HG03521 (cell line): ENCODE data around the gene INSR.

Experiments
- ATAC-seq: cut with Tn5 transposase; IDR thresholded peaks from one replicate; pipeline ENCODE4 v1.9.1; 2021; ENCODE audit warnings: mild to moderate bottlenecking, moderate library complexity; ENCODE audit not compliant: unreplicated experiment

The INSR gene

GRCh38 chr19:7297742-7298141 is 3.5 kb upstream of the INSR start:
- ATAC-seq = no peak

GRCh38 chr19:7295912-7296536 is 1.8 kb upstream of the INSR start:
- ATAC-seq = no peak

- no peak for ATAC-seq
Measured at GRCh38 chr19:7294558-7295212, 471 bp upstream of the INSR start.

- ATAC-seq = no peak
Measured at GRCh38 chr19:7292950-7293761, 1.1 kb downstream of the INSR start.

- no peak for ATAC-seq
Measured at GRCh38 chr19:7292352-7292949, 1.8 kb downstream of the INSR start.

GRCh38 chr19:7288977-7289376 is 5.2 kb downstream of the INSR start:
- ATAC-seq = no peak

GRCh38 chr19:7288131-7288530 is 6.1 kb downstream of the INSR start:
- no peak for ATAC-seq

GRCh38 chr19:7287722-7288121 is 6.5 kb downstream of the INSR start:
- no peak for ATAC-seq

GRCh38 chr19:7280940-7281666 is 13.1 kb downstream of the INSR start:
- no peak for ATAC-seq

- no peak for ATAC-seq
Measured at GRCh38 chr19:7272856-7273578, 21.2 kb downstream of the INSR start.

GRCh38 chr19:7268705-7269098 is 25.5 kb downstream of the INSR start:
- ATAC-seq = no peak

- ATAC-seq = no peak
Measured at GRCh38 chr19:7267792-7268704, 26.2 kb downstream of the INSR start.

GRCh38 chr19:7266832-7267231 is 27.4 kb downstream of the INSR start:
- ATAC-seq = no peak

GRCh38 chr19:7265963-7266362 is 28.3 kb downstream of the INSR start:
- ATAC-seq = no peak

- ATAC-seq = no peak
Measured at GRCh38 chr19:7264858-7265257, 29.4 kb downstream of the INSR start.

- ATAC-seq = no peak
Measured at GRCh38 chr19:7263521-7263920, 30.7 kb downstream of the INSR start.

- ATAC-seq = no peak
Measured at GRCh38 chr19:7263066-7263465, 31.1 kb downstream of the INSR start.

- no peak for ATAC-seq
Measured at GRCh38 chr19:7262470-7262869, 31.7 kb downstream of the INSR start.

- ATAC-seq = no peak
Measured at GRCh38 chr19:7260161-7260560, 34.1 kb downstream of the INSR start.
